DOHH2 (cell line): ENCODE data around the gene TSSK1B.

ENCODE experiments used
- EZH2phosphoT487 ChIP-seq: fragments of 200-600 bp; sonication (generic); IDR thresholded peaks from 2 replicates; pipeline ENCODE4 v1.6.1; 2017; ENCODE audit warnings: borderline replicate concordance, mild to moderate bottlenecking, antibody characterized with exemption, low read length, moderate library complexity, mixed read lengths
- TF ChIP-seq, protein P1 (sequence below): fragments of 200-600 bp; sonication (generic); IDR thresholded peaks from one replicate; pipeline ENCODE4 v1.5.1; 2014; ENCODE audit warnings: antibody characterized with exemption, mild to moderate bottlenecking, low read depth, low read length; ENCODE audit not compliant: poor library complexity, severe bottlenecking

DNA sequence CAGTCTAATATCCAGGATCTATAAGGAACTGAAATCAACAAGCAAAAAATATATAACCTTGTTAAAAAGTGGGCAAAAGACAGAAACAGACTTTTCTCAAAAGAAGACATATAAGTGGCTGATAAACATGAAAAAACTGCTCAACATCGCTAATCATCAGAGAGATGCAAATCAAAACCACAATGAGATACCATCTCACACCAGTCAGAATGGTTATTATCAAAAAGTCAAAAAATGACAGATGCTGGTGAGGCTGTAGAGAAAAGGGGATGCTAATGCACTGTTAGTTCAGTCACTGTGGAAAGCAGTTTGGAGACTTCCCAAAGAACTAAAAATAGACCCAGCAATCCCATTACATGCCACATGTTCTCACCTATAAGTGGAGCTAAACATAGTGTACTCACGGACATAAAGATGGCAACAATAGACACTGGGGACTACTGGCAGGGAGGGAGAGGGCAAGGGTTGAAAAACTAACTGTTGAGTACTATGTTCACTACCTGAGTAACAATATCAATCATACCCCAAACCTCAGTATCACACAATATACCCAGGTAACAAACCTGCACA lies 11.7 kb upstream of the TSSK1B start:
- TF ChIP-seq, protein P1, sequence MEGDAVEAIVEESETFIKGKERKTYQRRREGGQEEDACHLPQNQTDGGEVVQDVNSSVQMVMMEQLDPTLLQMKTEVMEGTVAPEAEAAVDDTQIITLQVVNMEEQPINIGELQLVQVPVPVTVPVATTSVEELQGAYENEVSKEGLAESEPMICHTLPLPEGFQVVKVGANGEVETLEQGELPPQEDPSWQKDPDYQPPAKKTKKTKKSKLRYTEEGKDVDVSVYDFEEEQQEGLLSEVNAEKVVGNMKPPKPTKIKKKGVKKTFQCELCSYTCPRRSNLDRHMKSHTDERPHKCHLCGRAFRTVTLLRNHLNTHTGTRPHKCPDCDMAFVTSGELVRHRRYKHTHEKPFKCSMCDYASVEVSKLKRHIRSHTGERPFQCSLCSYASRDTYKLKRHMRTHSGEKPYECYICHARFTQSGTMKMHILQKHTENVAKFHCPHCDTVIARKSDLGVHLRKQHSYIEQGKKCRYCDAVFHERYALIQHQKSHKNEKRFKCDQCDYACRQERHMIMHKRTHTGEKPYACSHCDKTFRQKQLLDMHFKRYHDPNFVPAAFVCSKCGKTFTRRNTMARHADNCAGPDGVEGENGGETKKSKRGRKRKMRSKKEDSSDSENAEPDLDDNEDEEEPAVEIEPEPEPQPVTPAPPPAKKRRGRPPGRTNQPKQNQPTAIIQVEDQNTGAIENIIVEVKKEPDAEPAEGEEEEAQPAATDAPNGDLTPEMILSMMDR = no peak
- no peak for TF ChIP-seq EZH2phosphoT487
